Gastrocnemius medialis (tissue), 4 donors: ENCODE results near the gene PGAP2.

Experiments used
- CTCF ChIP-seq, 5 experiments: fragments of 450-650 bp in 3 of 5; fragments of 200-600 bp in 2 of 5; sonication (generic) in 2 of 5; IDR thresholded peaks in 4 of 5; conservative IDR thresholded peaks in 1 of 5; 1 replicate in 4 of 5; 2 replicates in 1 of 5; pipeline ENCODE4 v1.5.1; 2016 to 2019; ENCODE audit warnings: antibody characterized with exemption in 5 of 5, mild to moderate bottlenecking in 3 of 5, moderate library complexity in 3 of 5
- POLR2A ChIP-seq, 2 donors: fragments of 450-650 bp; IDR thresholded peaks; one replicate each; pipeline ENCODE4 v1.6.1; 2017; ENCODE audit warnings: antibody characterized with exemption in 2 of 2, mild to moderate bottlenecking in 2 of 2, moderate library complexity in 2 of 2

GRCh38 chr11:3827434-3828186 is 19.2 kb downstream of the PGAP2 start:
- TF ChIP-seq CTCF (IDR thresholded peaks at IDR 0.05 in 4 of 5, conservative IDR thresholded peaks at IDR 0.05 in 1 of 5) = no peak
- TF ChIP-seq POLR2A (IDR thresholded peaks at IDR 0.05) = no peak
